MCF 10A (cell line): ENCODE data around the gene GPC5. TPM values are rescaled to one million over a fixed set of nuclear protein-coding genes. Genes with fewer than 3 reads are reported as not detected.
"Not testable (repeated sequence)": the region's sequence is repeated elsewhere in the genome, so short reads cannot be mapped to it uniquely, and the experiment has no call there.

Experiments
- BruUV-seq: library from RNA; stranded (reverse); fragments of 400-500 nt; replicated peaks from 2 replicates; lab custom pipeline; 2021; lab: Mats Ljungman, UMichigan
- CTCF ChIA-PET: fragments of 300-600 bp; sonication (Branson Sonifier 250); formaldehyde crosslinking; extraction: SDS; loops from one replicate; lab custom pipeline; 2021; ENCODE audit warnings: antibody characterized with exemption, inconsistent platforms; lab: Yijun Ruan, JAX
- POLR2A ChIA-PET: fragments of 300-600, 350-650 bp; sonication (Branson Sonifier 250); formaldehyde crosslinking; extraction: SDS; loops from one replicate; lab custom pipeline; 2020; ENCODE audit warnings: antibody characterized with exemption, inconsistent platforms; lab: Yijun Ruan, JAX
- DNase-seq: peaks from one replicate; pipeline ENCODE4 v3.0.0-alpha.2; 2018; ENCODE audit not compliant: unreplicated experiment
- H3K27ac Mint-ChIP-seq: one replicate; pipeline ENCODE4 v1.8.0; 2022; ENCODE audit warnings: mild to moderate bottlenecking, low read depth, mixed read lengths; ENCODE audit not compliant: unreplicated experiment
- H3K27me3 Mint-ChIP-seq: one replicate; pipeline ENCODE4 v1.8.0; 2022; ENCODE audit warnings: mixed read lengths; ENCODE audit not compliant: insufficient read depth, unreplicated experiment
- H3K36me3 Mint-ChIP-seq: one replicate; pipeline ENCODE4 v1.8.0; 2022; ENCODE audit warnings: mild to moderate bottlenecking, moderate library complexity, mixed read lengths; ENCODE audit not compliant: insufficient read depth, unreplicated experiment
- H3K4me1 Mint-ChIP-seq: one replicate; pipeline ENCODE4 v1.8.0; 2022; ENCODE audit warnings: mixed read lengths; ENCODE audit not compliant: insufficient read depth, unreplicated experiment
- H3K4me3 Mint-ChIP-seq: one replicate; pipeline ENCODE4 v1.8.0; 2022; ENCODE audit warnings: mild to moderate bottlenecking, moderate library complexity, mixed read lengths; ENCODE audit not compliant: unreplicated experiment
- H3K9me3 Mint-ChIP-seq: one replicate; pipeline ENCODE4 v1.8.0; 2022; ENCODE audit warnings: mixed read lengths; ENCODE audit not compliant: unreplicated experiment
- intact Hi-C: fragments of 100-400 bp; cut with micrococcal nuclease; formaldehyde crosslinking; loops from 2 replicates; pipeline ENCODE4 v1.14.1; 2022
- total RNA-seq: library from RNA; stranded (reverse); gene quantifications from 2 replicates; pipeline ENCODE4 v1.2.3, GENCODE V29; 2022
- TF ChIP-seq, protein P1 (sequence below): fragments of 200-600 bp; IDR thresholded peaks from one replicate; pipeline ENCODE4 v1.8.0; 2022; ENCODE audit warnings: antibody characterized with exemption, mild to moderate bottlenecking; ENCODE audit not compliant: unreplicated experiment

The GPC5 gene
- total RNA-seq, 1 experiment from 2014 or later: not detected

DNA sequence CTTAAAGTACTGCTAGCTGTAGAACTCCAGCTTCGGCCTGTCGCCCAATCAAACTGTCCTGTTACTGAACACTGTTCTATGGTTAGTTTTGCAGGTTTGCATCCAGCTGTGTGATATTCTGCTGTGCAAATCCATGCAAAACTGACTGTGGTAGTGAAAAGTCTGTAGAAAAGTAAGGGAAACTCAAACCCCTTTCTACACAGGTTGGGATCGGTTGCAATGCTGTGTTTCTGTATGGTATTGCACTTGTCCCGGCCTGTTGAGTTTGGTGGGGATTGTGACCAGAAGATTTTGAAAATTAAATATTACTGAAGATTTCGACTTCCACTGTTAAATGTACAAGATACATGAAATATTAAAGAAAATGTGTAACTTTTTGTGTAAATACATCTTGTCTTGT lies 47.3 kb upstream of the GPC5 start:
- Mint-ChIP-seq H3K36me3 (peaks cover 72% of the 10 kb centered on the region), H3K4me3 (peak overlapping the region; percentile 92), H3K9me3 (no peaks in the 10 kb centered on the region), H3K27me3 (no peaks in the 10 kb centered on the region), H3K4me1 (peaks cover 20% of the 10 kb centered on the region), H3K27ac (no peak overlapping the region)
- intact Hi-C loops: no loop called here
- POLR2A ChIA-PET: no interaction called here
- DNase-seq: no peak
- CTCF ChIA-PET: interaction anchor here (1.5 kb wide), 1 partner anchor 23 kb away, joined by 3 read pairs; no protein-coding TSS in a partner anchor
- TF ChIP-seq, protein P1, sequence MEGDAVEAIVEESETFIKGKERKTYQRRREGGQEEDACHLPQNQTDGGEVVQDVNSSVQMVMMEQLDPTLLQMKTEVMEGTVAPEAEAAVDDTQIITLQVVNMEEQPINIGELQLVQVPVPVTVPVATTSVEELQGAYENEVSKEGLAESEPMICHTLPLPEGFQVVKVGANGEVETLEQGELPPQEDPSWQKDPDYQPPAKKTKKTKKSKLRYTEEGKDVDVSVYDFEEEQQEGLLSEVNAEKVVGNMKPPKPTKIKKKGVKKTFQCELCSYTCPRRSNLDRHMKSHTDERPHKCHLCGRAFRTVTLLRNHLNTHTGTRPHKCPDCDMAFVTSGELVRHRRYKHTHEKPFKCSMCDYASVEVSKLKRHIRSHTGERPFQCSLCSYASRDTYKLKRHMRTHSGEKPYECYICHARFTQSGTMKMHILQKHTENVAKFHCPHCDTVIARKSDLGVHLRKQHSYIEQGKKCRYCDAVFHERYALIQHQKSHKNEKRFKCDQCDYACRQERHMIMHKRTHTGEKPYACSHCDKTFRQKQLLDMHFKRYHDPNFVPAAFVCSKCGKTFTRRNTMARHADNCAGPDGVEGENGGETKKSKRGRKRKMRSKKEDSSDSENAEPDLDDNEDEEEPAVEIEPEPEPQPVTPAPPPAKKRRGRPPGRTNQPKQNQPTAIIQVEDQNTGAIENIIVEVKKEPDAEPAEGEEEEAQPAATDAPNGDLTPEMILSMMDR: no peak
- no TSS peak for BruUV-seq

DNA sequence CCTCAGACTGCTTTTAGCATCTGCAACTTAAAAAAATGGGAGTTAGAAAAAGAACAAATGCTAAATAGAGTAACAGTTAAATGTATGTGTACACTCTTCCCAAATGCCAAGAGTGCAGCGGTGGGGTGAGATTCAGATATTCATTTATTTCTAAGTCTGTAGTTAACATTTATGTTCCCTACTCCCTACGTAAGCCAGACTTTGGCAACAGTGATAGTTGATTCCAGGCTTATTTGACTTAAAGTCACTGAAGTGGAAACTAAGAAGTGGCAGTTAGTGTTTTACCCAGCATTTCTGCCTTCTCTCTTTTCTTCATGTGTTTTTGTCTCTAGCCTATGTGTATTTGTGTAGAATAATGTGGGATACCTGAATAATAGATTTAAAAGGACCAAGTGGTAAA lies 46.4 kb upstream of the GPC5 start:
- TF ChIP-seq, protein P1: no peak
- ChIA-PET POLR2A (no interaction called here), CTCF (interaction anchor here (1.5 kb wide), 1 partner anchor 23 kb away, joined by 3 read pairs; no protein-coding TSS in a partner anchor)
- no TSS peak for BruUV-seq
- Mint-ChIP-seq H3K27ac (no peak overlapping the region), H3K4me3 (no peak overlapping the region), H3K27me3 (no peaks in the 10 kb centered on the region), H3K9me3 (no peaks in the 10 kb centered on the region), H3K36me3 (peaks cover 79% of the 10 kb centered on the region), H3K4me1 (peaks cover 27% of the 10 kb centered on the region)
- intact Hi-C loops: no loop called here
- no peak for DNase-seq

DNA sequence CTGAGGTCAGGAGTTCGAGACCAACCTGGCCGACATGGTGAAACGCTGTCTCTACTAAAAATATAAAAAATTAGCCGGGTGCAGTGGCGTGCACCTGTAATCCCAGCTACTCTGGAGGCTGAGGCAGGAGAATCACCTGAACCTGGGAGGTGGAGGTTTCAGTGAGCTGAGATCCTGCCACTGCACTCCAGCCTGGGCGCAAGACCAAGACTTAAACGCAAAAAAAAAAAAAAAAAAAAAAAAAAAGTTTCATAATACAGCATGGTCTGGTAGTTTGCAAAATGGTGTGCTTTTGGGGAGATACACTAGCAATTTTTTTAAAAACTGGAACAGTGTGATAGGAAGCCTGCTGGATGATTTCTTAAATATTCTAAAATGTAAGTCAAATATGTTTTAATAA lies 45.5 kb upstream of the GPC5 start:
- H3K27me3 Mint-ChIP-seq, POLR2A ChIA-PET, H3K4me3 Mint-ChIP-seq, CTCF ChIA-PET, H3K27ac Mint-ChIP-seq, intact Hi-C loops, DNase-seq, H3K9me3 Mint-ChIP-seq, BruUV-seq: not testable (repeated sequence)
- Mint-ChIP-seq H3K4me1 (peaks cover 29% of the 10 kb centered on the region), H3K36me3 (peaks cover 83% of the 10 kb centered on the region)

- Mint-ChIP-seq H3K36me3 (peaks cover 89% of the 10 kb centered on the region), H3K9me3 (no peaks in the 10 kb centered on the region), H3K4me1 (peaks cover 29% of the 10 kb centered on the region), H3K4me3 (no peak overlapping the region), H3K27ac (peak overlapping the region; percentile 51), H3K27me3 (no peaks in the 10 kb centered on the region)
- intact Hi-C loops: no loop called here
- POLR2A ChIA-PET: no interaction called here
- no peak for DNase-seq
- CTCF ChIA-PET: interaction anchor here (0.7 kb wide), 1 partner anchor 368 kb away, joined by 3 read pairs; no protein-coding TSS in a partner anchor
- TF ChIP-seq, protein P1: no peak
- no TSS peak for BruUV-seq
These were observed 44.9 kb upstream of the GPC5 start for GRCh38 chr13:91353494-91353893.
